ENCODE data around the gene KIF18B.

The KIF18B gene

DNA sequence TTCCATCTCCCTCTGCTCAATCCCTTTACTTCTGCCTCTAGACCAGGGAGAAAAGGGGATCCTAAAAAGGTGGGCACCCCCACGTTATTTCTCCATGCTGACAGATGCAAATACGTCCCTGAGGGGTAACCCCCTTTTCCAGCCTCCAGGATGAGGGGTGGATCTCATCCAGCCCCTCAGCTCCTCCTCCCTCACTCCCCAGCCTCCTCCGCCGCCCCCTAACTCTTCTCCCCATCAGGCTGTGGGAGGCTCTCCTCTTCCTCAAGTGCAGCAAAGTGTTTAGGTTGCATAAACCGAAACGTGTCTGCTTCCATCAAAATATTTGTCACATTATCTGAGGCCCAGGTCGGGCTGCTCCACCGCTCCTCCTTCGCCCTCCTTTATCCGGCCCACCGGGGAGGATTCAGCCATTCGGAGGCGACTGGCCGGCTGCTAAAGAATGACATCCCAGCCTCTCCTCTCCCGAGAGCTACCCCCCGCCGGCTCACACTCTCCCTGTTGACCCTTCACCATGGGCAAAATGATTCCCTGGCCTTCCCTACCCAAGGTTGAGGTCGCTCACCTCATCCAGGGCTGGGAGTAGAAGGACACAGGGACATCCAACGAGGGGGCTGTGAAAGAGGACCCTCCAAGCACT is 21.7 kb upstream of the KIF18B start:
- Histone ChIP-seq H3K4me1 (ENCODE audit: insufficient read depth, insufficient read length) (peaks cover 13% of the 10 kb centered on the region), H3K27me3 (ENCODE audit: insufficient read depth, insufficient read length) (peaks cover 74% of the 10 kb centered on the region), H3K9me3 (ENCODE audit: insufficient read depth, low read length) (peaks cover 6% of the 10 kb centered on the region; the same call in 1 of the 2 replicates), H3K9ac (ENCODE audit: insufficient read length, low read depth) (peak overlapping the region; percentile 74), H3K4me3 (ENCODE audit: insufficient read length, low read depth) (peak overlapping the region; percentile 56), H3K36me3 (ENCODE audit: insufficient read depth, insufficient read length, low read length) (no peaks in the 10 kb centered on the region)
- no peak for TF ChIP-seq SUZ12 (IDR thresholded peaks at IDR 0.05; ENCODE audit: extremely low read depth, insufficient read depth, insufficient read length)
- TF ChIP-seq ZNF274 (IDR thresholded peaks at IDR 0.05; ENCODE audit: low read depth, low read length) = no peak
- no peak for TF ChIP-seq YY1 (IDR thresholded peaks at IDR 0.05; ENCODE audit: insufficient read depth, insufficient read length)
- no peak for DNase-seq (ENCODE audit: low read depth, low spot score)

DNA sequence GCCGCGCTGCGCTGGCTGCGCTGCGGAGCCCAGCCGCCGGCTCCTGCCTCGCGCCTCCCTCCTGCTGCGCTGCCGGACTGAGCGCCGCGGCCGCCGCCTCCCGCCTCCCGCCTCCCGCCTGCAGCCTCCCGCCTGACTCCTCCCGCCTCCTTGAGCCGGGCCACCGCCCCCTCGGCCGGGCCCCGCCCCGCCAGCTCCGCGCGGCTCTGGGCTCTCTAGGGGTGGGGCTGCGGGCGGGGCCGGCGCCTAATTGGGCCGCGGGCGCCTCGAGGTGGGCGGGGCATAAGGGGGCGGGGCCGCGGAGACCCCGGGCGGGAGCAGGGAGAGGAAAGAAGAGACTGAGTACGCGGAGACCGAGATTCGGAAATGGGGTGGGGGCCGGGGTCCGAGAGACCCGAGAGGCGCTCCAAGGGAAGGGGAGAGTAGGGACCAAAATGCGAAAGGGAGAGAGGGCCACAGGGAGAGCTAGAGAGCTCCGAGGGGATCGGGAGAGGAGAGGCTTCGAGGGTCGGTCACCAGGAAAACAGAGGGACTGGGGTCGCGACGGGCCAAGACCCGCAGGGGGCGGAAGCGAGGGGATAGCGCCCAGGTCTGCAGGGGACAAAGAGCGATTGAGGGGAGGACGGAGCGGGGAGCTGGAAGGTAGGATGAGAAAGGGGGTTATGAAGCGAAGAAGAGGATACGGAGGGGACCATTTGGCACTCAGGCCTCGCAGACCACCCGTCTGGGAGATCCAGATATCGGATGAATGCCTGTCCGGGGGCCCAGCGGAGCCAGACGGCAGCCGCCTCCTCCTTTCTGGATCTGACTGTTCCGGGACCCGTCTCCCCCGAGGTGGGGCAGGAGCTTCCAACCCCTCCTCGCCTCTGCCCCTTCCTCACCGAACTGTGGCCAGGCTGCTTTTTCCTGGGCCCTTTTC is 20.9 kb upstream of the KIF18B start, which contains the start of gene C1QL1:
Gene C1QL1 (minus strand): TSS at position 79 of the 919 bp plus-strand sequence. CDS start 255 bp downstream, outside the sequence.
- Histone ChIP-seq H3K36me3 (ENCODE audit: insufficient read depth, insufficient read length, low read length) (no peaks in the 10 kb centered on the region), H3K4me1 (ENCODE audit: insufficient read depth, insufficient read length) (peaks cover 13% of the 10 kb centered on the region), H3K27me3 (ENCODE audit: insufficient read depth, insufficient read length) (peaks cover 71% of the 10 kb centered on the region), H3K9me3 (ENCODE audit: insufficient read depth, low read length) (peaks cover 6% of the 10 kb centered on the region; the same call in 1 of the 2 replicates), H3K9ac (ENCODE audit: insufficient read length, low read depth) (peak within 1 kb of the TSS; percentile 74), H3K4me3 (ENCODE audit: insufficient read length, low read depth) (peak within 1 kb of the TSS; percentile 56)
- DNase-seq (ENCODE audit: low read depth, low spot score) = peak; percentile 74
- TF ChIP-seq YY1 (IDR thresholded peaks at IDR 0.05; ENCODE audit: insufficient read depth, insufficient read length) (no peak), SUZ12 (IDR thresholded peaks at IDR 0.05; ENCODE audit: extremely low read depth, insufficient read depth, insufficient read length) (no peak), ZNF274 (IDR thresholded peaks at IDR 0.05; ENCODE audit: low read depth, low read length) (no peak)

DNA sequence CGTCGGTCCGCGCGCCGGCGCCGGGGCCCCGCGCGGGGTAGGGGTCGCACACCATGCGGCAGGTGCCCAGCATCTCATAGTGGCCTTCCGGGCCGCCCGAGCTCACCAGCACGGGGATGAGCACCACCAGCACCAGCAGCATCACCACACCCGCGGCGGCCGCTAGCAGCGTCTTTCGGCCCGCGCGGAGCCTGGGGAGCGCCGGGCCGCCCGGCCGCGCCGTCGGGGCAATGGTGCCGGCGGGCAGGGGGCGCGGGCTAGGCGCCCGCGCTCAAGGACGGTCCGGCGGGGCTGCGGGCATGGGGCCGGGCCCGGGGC is 20.3 kb upstream of the KIF18B start:
- Histone ChIP-seq H3K4me1 (ENCODE audit: insufficient read depth, insufficient read length) (peaks cover 13% of the 10 kb centered on the region), H3K4me3 (ENCODE audit: insufficient read length, low read depth) (peak overlapping the region; percentile 38), H3K27me3 (ENCODE audit: insufficient read depth, insufficient read length) (peaks cover 68% of the 10 kb centered on the region), H3K36me3 (ENCODE audit: insufficient read depth, insufficient read length, low read length) (no peaks in the 10 kb centered on the region), H3K9ac (ENCODE audit: insufficient read length, low read depth) (peak overlapping the region; percentile 53), H3K9me3 (ENCODE audit: insufficient read depth, low read length) (peaks cover 6% of the 10 kb centered on the region; the same call in 1 of the 2 replicates)
- TF ChIP-seq YY1 (IDR thresholded peaks at IDR 0.05; ENCODE audit: insufficient read depth, insufficient read length) (no peak), SUZ12 (IDR thresholded peaks at IDR 0.05; ENCODE audit: extremely low read depth, insufficient read depth, insufficient read length) (peak; percentile 9), ZNF274 (IDR thresholded peaks at IDR 0.05; ENCODE audit: low read depth, low read length) (no peak)
- no peak for DNase-seq (ENCODE audit: low read depth, low spot score)

DNA sequence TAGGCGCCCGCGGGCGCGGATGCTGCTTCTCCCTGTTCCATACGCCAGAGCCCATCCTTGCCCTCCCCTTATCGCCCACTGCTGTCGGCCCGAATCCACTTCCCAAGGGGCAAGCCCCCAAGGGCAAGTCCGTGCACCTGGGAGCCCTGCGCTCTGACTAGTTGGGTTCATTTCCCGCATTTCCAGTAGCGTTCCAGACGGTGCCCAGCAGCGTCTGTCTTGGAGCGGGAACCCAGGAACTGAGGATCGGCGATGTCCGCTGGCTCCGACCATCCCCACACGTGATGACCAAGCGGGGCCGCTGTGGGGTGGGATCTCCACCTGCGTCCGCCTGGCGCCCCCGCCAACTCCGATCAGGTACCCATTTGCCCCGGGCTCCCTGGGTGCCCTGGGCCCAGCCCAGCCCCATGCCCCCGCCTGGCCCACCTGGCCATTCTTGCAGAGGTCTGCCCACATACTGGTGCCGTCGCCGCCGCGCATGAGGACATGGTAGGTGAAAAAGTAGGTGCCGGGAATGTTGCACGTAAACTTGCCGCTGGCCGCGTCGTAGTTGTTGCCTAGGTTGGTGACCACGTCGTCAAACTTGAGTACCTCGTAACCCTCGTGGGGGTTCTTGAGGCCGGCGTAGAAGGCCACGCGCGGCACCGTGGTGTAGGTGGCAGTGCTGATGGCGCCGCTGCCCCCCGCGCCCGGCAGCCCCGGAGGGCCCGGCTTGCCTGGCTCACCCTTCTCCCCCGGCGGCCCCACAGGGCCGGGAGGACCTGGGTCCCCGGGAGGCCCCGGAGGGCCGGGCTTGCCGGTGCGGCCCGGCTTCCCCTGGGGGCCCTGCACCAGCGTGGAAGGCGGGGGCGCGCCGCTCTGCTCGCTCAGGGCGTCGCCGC is 19.7 kb upstream of the KIF18B start:
- H3K27me3 ChIP-seq (ENCODE audit: insufficient read depth, insufficient read length) = peaks cover 64% of the 10 kb centered on the region
- DNase-seq (ENCODE audit: low read depth, low spot score) = no peak
- peak overlapping the region; percentile 38 for H3K4me3 ChIP-seq (ENCODE audit: insufficient read length, low read depth)
- peaks cover 6% of the 10 kb centered on the region; the same call in 1 of the 2 replicates for H3K9me3 ChIP-seq (ENCODE audit: insufficient read depth, low read length)
- TF ChIP-seq SUZ12 (IDR thresholded peaks at IDR 0.05; ENCODE audit: extremely low read depth, insufficient read depth, insufficient read length) (no peak), ZNF274 (IDR thresholded peaks at IDR 0.05; ENCODE audit: low read depth, low read length) (no peak), YY1 (IDR thresholded peaks at IDR 0.05; ENCODE audit: insufficient read depth, insufficient read length) (no peak)
- H3K9ac ChIP-seq (ENCODE audit: insufficient read length, low read depth) = peak overlapping the region; percentile 53
- H3K4me1 ChIP-seq (ENCODE audit: insufficient read depth, insufficient read length) = peaks cover 13% of the 10 kb centered on the region
- H3K36me3 ChIP-seq (ENCODE audit: insufficient read depth, insufficient read length, low read length) = no peaks in the 10 kb centered on the region

DNA sequence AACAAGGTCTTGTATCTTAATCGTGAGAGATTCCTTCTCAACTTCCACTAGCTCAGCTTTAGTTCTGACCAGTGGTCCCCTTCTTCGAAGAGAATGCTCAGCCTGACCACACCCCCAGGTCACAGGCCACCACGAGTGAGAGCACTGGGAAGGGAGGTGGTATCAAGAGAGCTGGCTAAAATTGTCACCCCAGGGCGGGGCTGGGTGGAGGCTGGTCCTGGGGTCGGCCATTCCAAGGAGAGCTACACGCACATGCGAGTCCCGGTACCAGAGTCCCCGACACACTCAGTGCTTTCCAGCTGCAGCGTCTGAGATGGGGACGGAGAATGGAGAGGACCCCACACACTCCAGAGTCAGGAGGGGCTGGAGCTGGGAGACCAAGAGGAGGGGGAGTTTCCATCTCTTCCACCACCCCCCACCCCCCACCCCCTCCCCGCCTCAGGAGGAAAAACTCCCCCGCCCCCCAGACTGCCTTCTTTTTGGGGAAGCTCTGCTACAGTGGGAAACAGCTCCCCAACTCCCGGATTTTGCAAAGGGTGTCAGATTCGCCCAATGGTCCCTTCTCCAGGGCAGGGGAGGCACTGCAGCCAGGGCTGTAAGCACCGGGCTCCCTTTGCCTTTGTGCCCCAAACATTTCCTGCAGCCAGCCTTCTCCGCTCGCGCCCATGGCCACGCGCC is 18.9 kb upstream of the KIF18B start:
- H3K9me3 ChIP-seq (ENCODE audit: insufficient read depth, low read length) = peaks cover 6% of the 10 kb centered on the region; the same call in 1 of the 2 replicates
- TF ChIP-seq ZNF274 (IDR thresholded peaks at IDR 0.05; ENCODE audit: low read depth, low read length) (no peak), SUZ12 (IDR thresholded peaks at IDR 0.05; ENCODE audit: extremely low read depth, insufficient read depth, insufficient read length) (no peak), YY1 (IDR thresholded peaks at IDR 0.05; ENCODE audit: insufficient read depth, insufficient read length) (no peak)
- no peak for DNase-seq (ENCODE audit: low read depth, low spot score)
- peaks cover 10% of the 10 kb centered on the region for H3K4me1 ChIP-seq (ENCODE audit: insufficient read depth, insufficient read length)
- peaks cover 56% of the 10 kb centered on the region for H3K27me3 ChIP-seq (ENCODE audit: insufficient read depth, insufficient read length)
- H3K36me3 ChIP-seq (ENCODE audit: insufficient read depth, insufficient read length, low read length) = no peaks in the 10 kb centered on the region
- no peak overlapping the region for H3K4me3 ChIP-seq (ENCODE audit: insufficient read length, low read depth)
- no peak overlapping the region for H3K9ac ChIP-seq (ENCODE audit: insufficient read length, low read depth)

DNA sequence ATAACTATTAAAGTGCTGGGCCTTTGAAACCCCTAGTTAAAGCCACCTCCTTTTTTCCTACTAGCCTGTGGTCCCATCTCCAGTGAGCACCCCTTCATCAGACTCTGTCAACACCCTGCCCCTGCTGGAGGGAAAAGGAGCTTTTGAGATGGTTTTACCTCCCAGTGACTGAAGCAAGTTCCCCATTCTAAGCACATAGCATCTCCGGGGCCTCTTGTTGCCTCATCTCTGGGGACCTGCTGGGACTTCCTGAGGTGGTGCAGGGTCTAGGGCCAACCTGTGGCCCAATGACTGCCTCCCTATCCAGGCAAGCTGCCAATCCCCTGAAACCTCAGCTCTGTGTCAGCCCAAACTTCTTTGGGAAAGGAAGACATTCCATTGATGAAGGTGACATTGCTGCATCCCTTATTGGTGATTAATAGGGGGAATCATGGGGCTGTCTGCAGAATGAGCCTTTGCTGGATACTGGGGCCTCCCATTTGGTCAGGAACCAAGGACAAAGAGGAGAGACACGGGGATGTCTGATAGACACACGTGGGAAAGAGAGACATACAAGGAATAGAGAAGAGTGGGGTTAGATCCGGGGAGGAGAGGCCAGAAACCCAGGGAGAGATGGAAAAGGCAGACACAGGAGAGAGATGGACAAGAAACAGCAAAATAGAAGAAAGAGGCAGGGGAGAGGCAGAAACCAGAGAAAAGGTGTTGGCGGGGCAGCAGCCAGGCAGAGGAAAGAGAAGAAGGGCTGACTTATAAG is 18.1 kb upstream of the KIF18B start:
- TF ChIP-seq ZNF274 (IDR thresholded peaks at IDR 0.05; ENCODE audit: low read depth, low read length) (no peak), SUZ12 (IDR thresholded peaks at IDR 0.05; ENCODE audit: extremely low read depth, insufficient read depth, insufficient read length) (no peak), YY1 (IDR thresholded peaks at IDR 0.05; ENCODE audit: insufficient read depth, insufficient read length) (no peak)
- DNase-seq (ENCODE audit: low read depth, low spot score) = no peak
- H3K4me3 ChIP-seq (ENCODE audit: insufficient read length, low read depth) = no peak overlapping the region
- peaks cover 13% of the 10 kb centered on the region for H3K4me1 ChIP-seq (ENCODE audit: insufficient read depth, insufficient read length)
- H3K9ac ChIP-seq (ENCODE audit: insufficient read length, low read depth) = no peak overlapping the region
- H3K27me3 ChIP-seq (ENCODE audit: insufficient read depth, insufficient read length) = peaks cover 48% of the 10 kb centered on the region
- no peaks in the 10 kb centered on the region for H3K36me3 ChIP-seq (ENCODE audit: insufficient read depth, insufficient read length, low read length)
- peaks cover 6% of the 10 kb centered on the region; the same call in 1 of the 2 replicates for H3K9me3 ChIP-seq (ENCODE audit: insufficient read depth, low read length)

All from NT2/D1 (cell line).